ENCODE measurements around the gene TAF3. TPM values are rescaled to one million over a fixed set of nuclear protein-coding genes. Genes with fewer than 3 reads are reported as not detected.

TAF3 gene
- total and polyA plus RNA-seq, 4 donors: 3.4 to 7.0 (median 5.0) TPM

GRCh38 chr10:7792541-7792940 is 25.8 kb upstream of the TAF3 start:
- ATAC-seq (ENCODE audit: insufficient read depth, low FRiP score) (no peak), DNase-seq (no peak)
- TF ChIP-seq CTCF (IDR thresholded peaks at IDR 0.05; ENCODE audit: control extremely low read depth, extremely low read depth): no peak
- H3K4me3 ChIP-seq: no peak overlapping the region
- H3K27ac ChIP-seq (ENCODE audit: low read depth in 1 of 2, low read length in 1 of 2): peak overlapping the region in 1 of 2 donors; percentile 60
- 76 to 97% methylated on average over 1 of the region's 1 CpG for WGBS, 2 donors
- no peak overlapping the region for H3K9ac ChIP-seq (ENCODE audit: insufficient read depth in 1 of 2, low read length in 2 of 2)
- H3K27me3 ChIP-seq (ENCODE audit: control insufficient read depth in 3 of 3, insufficient read depth in 3 of 3, low read length in 2 of 3): no peaks in the 10 kb centered on the region
- peaks cover 0 to 18% (median 3%) of the 10 kb centered on the region in 5 donors for H3K4me1 ChIP-seq (ENCODE audit: control insufficient read depth in 5 of 5, insufficient read depth in 5 of 5, low read length in 5 of 5)
- no peaks in the 10 kb centered on the region for H3K9me3 ChIP-seq (ENCODE audit: control insufficient read depth in 4 of 4, insufficient read depth in 3 of 4, low read length in 3 of 4)
- peaks cover 0 to 11% (median 6%) of the 10 kb centered on the region in 4 donors for H3K36me3 ChIP-seq (ENCODE audit: control insufficient read depth in 4 of 4, insufficient read depth in 4 of 4, low read length in 4 of 4)

GRCh38 chr10:7794251-7795026 is 23.9 kb upstream of the TAF3 start:
- no peak for TF ChIP-seq CTCF (IDR thresholded peaks at IDR 0.05; ENCODE audit: control extremely low read depth, extremely low read depth)
- no peak for ATAC-seq (ENCODE audit: insufficient read depth, low FRiP score)
- peak overlapping the region in 1 of 2 donors; percentile 72 for H3K27ac ChIP-seq (ENCODE audit: low read depth in 1 of 2, low read length in 1 of 2)
- peaks cover 0 to 18% (median 1%) of the 10 kb centered on the region in 5 donors for H3K4me1 ChIP-seq (ENCODE audit: control insufficient read depth in 5 of 5, insufficient read depth in 5 of 5, low read length in 5 of 5)
- H3K9me3 ChIP-seq (ENCODE audit: control insufficient read depth in 4 of 4, insufficient read depth in 3 of 4, low read length in 3 of 4): no peaks in the 10 kb centered on the region
- H3K4me3 ChIP-seq: no peak overlapping the region
- DNase-seq: no peak
- peaks cover 2 to 19% (median 6%) of the 10 kb centered on the region in 4 donors for H3K36me3 ChIP-seq (ENCODE audit: control insufficient read depth in 4 of 4, insufficient read depth in 4 of 4, low read length in 4 of 4)
- no peak overlapping the region for H3K9ac ChIP-seq (ENCODE audit: insufficient read depth in 1 of 2, low read length in 2 of 2)
- no peaks in the 10 kb centered on the region for H3K27me3 ChIP-seq (ENCODE audit: control insufficient read depth in 3 of 3, insufficient read depth in 3 of 3, low read length in 2 of 3)
- WGBS, 2 donors: 90 to 92% methylated on average over 4 of the region's 4 CpGs

GRCh38 chr10:7795605-7796004 is 22.7 kb upstream of the TAF3 start:
- H3K9ac ChIP-seq (ENCODE audit: insufficient read depth in 1 of 2, low read length in 2 of 2): no peak overlapping the region
- TF ChIP-seq CTCF (IDR thresholded peaks at IDR 0.05; ENCODE audit: control extremely low read depth, extremely low read depth): no peak
- peaks cover 0 to 17% (median 0%) of the 10 kb centered on the region in 5 donors for H3K4me1 ChIP-seq (ENCODE audit: control insufficient read depth in 5 of 5, insufficient read depth in 5 of 5, low read length in 5 of 5)
- H3K27ac ChIP-seq (ENCODE audit: low read depth in 1 of 2, low read length in 1 of 2): no peak overlapping the region
- peak; percentile 77 for ATAC-seq (ENCODE audit: insufficient read depth, low FRiP score)
- DNase-seq: peak in 2 of 3 donors; percentile 15 to 29
- no peak overlapping the region for H3K4me3 ChIP-seq
- no peaks in the 10 kb centered on the region for H3K9me3 ChIP-seq (ENCODE audit: control insufficient read depth in 4 of 4, insufficient read depth in 3 of 4, low read length in 3 of 4)
- 65 to 82% methylated on average over 4 of the region's 4 CpGs for WGBS, 2 donors
- H3K36me3 ChIP-seq (ENCODE audit: control insufficient read depth in 4 of 4, insufficient read depth in 4 of 4, low read length in 4 of 4): peaks cover 4 to 27% (median 11%) of the 10 kb centered on the region in 4 donors
- no peaks in the 10 kb centered on the region for H3K27me3 ChIP-seq (ENCODE audit: control insufficient read depth in 3 of 3, insufficient read depth in 3 of 3, low read length in 2 of 3)
